D721Med (cell line): Measurements from ENCODE around the gene ZBTB9.

Experiments used
- DNase-seq: peaks from one replicate; pipeline ENCODE4 v3.0.0; 2011; ENCODE audit warnings: low spot score; ENCODE audit not compliant: insufficient read length
- FAIRE-seq: peaks from 2 replicates; lab custom pipeline; 2011; peaks lifted over from hg19 to GRCh38; lab: Jason Lieb, UNC
- CTCF ChIP-seq: IDR thresholded peaks from 2 replicates; pipeline ENCODE4 v1.5.1; 2012; ENCODE audit warnings: mild to moderate bottlenecking, control low read depth; ENCODE audit not compliant: insufficient read depth; ENCODE audit errors: missing control alignments

Gene ZBTB9

GRCh38 chr6:33454009-33454946 is at the start of gene ZBTB9:
TSS of gene ZBTB9 (plus strand) at chr6:33454576. CDS start at chr6:33455101, 525 bp downstream.
- peak; percentile 99 for DNase-seq
- no peak for FAIRE-seq
- no peak for TF ChIP-seq CTCF

GRCh38 chr6:33404884-33405283 is 49.5 kb upstream of the ZBTB9 start:
- TF ChIP-seq CTCF: no peak
- DNase-seq (no peak), FAIRE-seq (no peak)

- DNase-seq (no peak), FAIRE-seq (no peak)
- no peak for TF ChIP-seq CTCF
Measured at GRCh38 chr6:33405386-33405940, 48.9 kb upstream of the ZBTB9 start.

- no peak for FAIRE-seq
- TF ChIP-seq CTCF: no peak
- no peak for DNase-seq
Measured at GRCh38 chr6:33406126-33406525, 48.2 kb upstream of the ZBTB9 start.

GRCh38 chr6:33407132-33407718 is 47.2 kb upstream of the ZBTB9 start:
- FAIRE-seq: no peak
- no peak for DNase-seq
- TF ChIP-seq CTCF: peak; percentile 30

GRCh38 chr6:33410050-33410710 is 44.2 kb upstream of the ZBTB9 start:
- DNase-seq: peak; percentile 93
- no peak for FAIRE-seq
- no peak for TF ChIP-seq CTCF
